ENCODE data around the gene GHRL.
"Not testable (repeated sequence)": the region's sequence is repeated elsewhere in the genome, so short reads cannot be mapped to it uniquely, and the experiment has no call there.

Gene GHRL

GRCh38 chr3:10272476-10272875 is 20.3 kb downstream of the GHRL start:
- not testable (repeated sequence) for DNase-seq

- no peak for DNase-seq
Observed at GRCh38 chr3:10269443-10269842, 23.3 kb downstream of the GHRL start.

- DNase-seq = no peak
Observed at GRCh38 chr3:10268930-10269329, 23.8 kb downstream of the GHRL start.

GRCh38 chr3:10268116-10268515 is 24.6 kb downstream of the GHRL start:
- DNase-seq = no peak

- not testable (repeated sequence) for DNase-seq
Observed at GRCh38 chr3:10266936-10267335, 25.8 kb downstream of the GHRL start.

GRCh38 chr3:10265833-10266232 is 26.9 kb downstream of the GHRL start:
- DNase-seq = no peak

GRCh38 chr3:10263646-10264363 is 28.9 kb downstream of the GHRL start:
- DNase-seq = no peak

GRCh38 chr3:10262027-10262426 is 30.7 kb downstream of the GHRL start:
- DNase-seq = no peak

GRCh38 chr3:10260211-10260701 is 32.5 kb downstream of the GHRL start:
- no peak for DNase-seq

GRCh38 chr3:10259798-10260197 is 32.9 kb downstream of the GHRL start:
- DNase-seq = no peak

GRCh38 chr3:10259036-10259435 is 33.7 kb downstream of the GHRL start:
- DNase-seq = no peak

GRCh38 chr3:10255835-10256234 is 36.9 kb downstream of the GHRL start:
- DNase-seq = no peak

- no peak for DNase-seq
Observed at GRCh38 chr3:10253731-10254130, 39.0 kb downstream of the GHRL start.

GRCh38 chr3:10251006-10251405 is 41.7 kb downstream of the GHRL start:
- DNase-seq = no peak

GRCh38 chr3:10249833-10250232 is 42.9 kb downstream of the GHRL start:
- DNase-seq = no peak

GRCh38 chr3:10248984-10249748 is 43.6 kb downstream of the GHRL start:
- no peak for DNase-seq

- peak; percentile 78 to 88 for DNase-seq
Observed at GRCh38 chr3:10248184-10248983, 44.4 kb downstream of the GHRL start, which contains the start of gene TATDN2. TATDN2 (plus strand) TSS chr3:10248459; CDS start chr3:10249201, 742 bp downstream.

- no peak for DNase-seq
Observed at GRCh38 chr3:10247679-10248183, 45.0 kb downstream of the GHRL start.

GRCh38 chr3:10245081-10245712 is 47.5 kb downstream of the GHRL start:
- DNase-seq = no peak

- DNase-seq = no peak
Observed at GRCh38 chr3:10244009-10244408, 48.7 kb downstream of the GHRL start.

GRCh38 chr3:10242182-10243065 is 50.3 kb downstream of the GHRL start:
- no peak for DNase-seq

Measured in NCI-H187 (cell line).